ENCODE measurements around the gene CHKB.

The CHKB gene

GRCh38 chr22:50548921-50549790, 33.5 kb downstream of the CHKB start:
- DNase-seq (ENCODE audit: low read depth): no peak
- no peak for TF ChIP-seq POLR2A (IDR thresholded peaks at IDR 0.05; ENCODE audit: extremely low read depth, insufficient read length)
- TF ChIP-seq CTCF (IDR thresholded peaks at IDR 0.05; ENCODE audit: low read depth, low read length): no peak
- TF ChIP-seq MYC (IDR thresholded peaks at IDR 0.05; ENCODE audit: low read depth, low read length): no peak
- no peak for TF ChIP-seq MAX (IDR thresholded peaks at IDR 0.05; ENCODE audit: low read depth, low read length)
- peak overlapping the region; percentile 34 for H3K4me3 ChIP-seq (ENCODE audit: low read depth, low read length)

- peak; percentile 80 for DNase-seq (ENCODE audit: low read depth)
- TF ChIP-seq CTCF (IDR thresholded peaks at IDR 0.05; ENCODE audit: low read depth, low read length) (peak; percentile 3), MAX (IDR thresholded peaks at IDR 0.05; ENCODE audit: low read depth, low read length) (no peak), POLR2A (IDR thresholded peaks at IDR 0.05; ENCODE audit: extremely low read depth, insufficient read length) (peak; percentile 41)
- peak overlapping the region; percentile 34 for H3K4me3 ChIP-seq (ENCODE audit: low read depth, low read length)
Measured at GRCh38 chr22:50548040-50548920, 34.4 kb downstream of the CHKB start.

- no peak for TF ChIP-seq CTCF (IDR thresholded peaks at IDR 0.05; ENCODE audit: low read depth, low read length)
- DNase-seq (ENCODE audit: low read depth): no peak
- H3K4me3 ChIP-seq (ENCODE audit: low read depth, low read length): no peak overlapping the region
Measured at GRCh38 chr22:50547263-50547985, 35.2 kb downstream of the CHKB start.

- DNase-seq (ENCODE audit: low read depth): no peak
- H3K4me3 ChIP-seq (ENCODE audit: low read depth, low read length): no peak overlapping the region
- TF ChIP-seq POLR2A (IDR thresholded peaks at IDR 0.05; ENCODE audit: extremely low read depth, insufficient read length): no peak
- no peak for TF ChIP-seq CTCF (IDR thresholded peaks at IDR 0.05; ENCODE audit: low read depth, low read length)
- no peak for TF ChIP-seq MAX (IDR thresholded peaks at IDR 0.05; ENCODE audit: low read depth, low read length)
- TF ChIP-seq MYC (IDR thresholded peaks at IDR 0.05; ENCODE audit: low read depth, low read length): no peak
Measured at GRCh38 chr22:50546326-50547262, 36.1 kb downstream of the CHKB start.

Measured in NB4 (cell line).